Spleen (tissue), 7 donors: ENCODE data around the gene CD9.

Experiments
- CTCF ChIP-seq, 11 experiments: fragments of 200-600 bp in 7 of 11; fragments of 450-650 bp in 4 of 11; sonication (generic) in 4 of 11; IDR thresholded peaks in 8 of 11; conservative IDR thresholded peaks in 3 of 11; 1 replicate in 7 of 11; 2 replicates in 4 of 11; pipeline versions ENCODE4 v1.4.0 to v1.8.0; 2016 to 2021; ENCODE audit warnings: antibody characterized with exemption in 11 of 11, inconsistent platforms in 4 of 11, mild to moderate bottlenecking in 1 of 11
- POLR2AphosphoS5 ChIP-seq, 3 donors: sonication (generic); formaldehyde crosslinking; IDR thresholded peaks; one replicate each; pipeline ENCODE4 v1.5.1; 2017; ENCODE audit warnings: antibody characterized with exemption in 3 of 3
- donor health status: DM: no; HTN: no; CAD: no; lungs with moderate emphysema.
- donor health status: DM: no; HTN: no; CAD: no.
- donor health status: DM: no; HTN: no; CAD: no.

DNA sequence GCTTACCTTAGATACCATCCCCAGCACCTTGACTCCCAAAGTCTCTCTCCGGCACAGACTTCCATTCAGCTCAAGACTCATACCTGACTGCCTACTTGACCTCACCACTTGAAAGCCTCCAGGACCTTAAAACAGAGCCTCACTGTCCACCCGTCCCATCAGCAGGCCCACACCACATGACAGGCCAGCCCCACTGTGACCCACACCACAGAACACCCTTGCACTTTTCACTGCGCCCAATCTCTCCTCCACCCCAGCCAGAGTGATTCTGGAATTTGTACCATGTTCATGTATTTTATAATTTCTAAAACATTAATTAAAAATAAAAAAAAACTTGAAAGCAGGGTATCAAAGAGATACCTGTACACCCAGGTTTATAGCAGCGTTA is 82.2 kb downstream of the CD9 start:
- TF ChIP-seq CTCF (IDR thresholded peaks at IDR 0.05 in 8 of 11, conservative IDR thresholded peaks at IDR 0.05 in 3 of 11), result no peak
- no peak for TF ChIP-seq POLR2AphosphoS5 (IDR thresholded peaks at IDR 0.05)
